Stimulated activated CD4-positive, alpha-beta T cell treated with anti-CD3 and anti-CD28 coated beads, Interleukin-1b, Interleukin-23, amount 100 ng/mL, for 1 hour (primary cell): Measurements from ENCODE around the gene DUSP22.
"Not testable (repeated sequence)": the region's sequence is repeated elsewhere in the genome, so short reads cannot be mapped to it uniquely, and the experiment has no call there.

Experiments
- DNase-seq, 2 donors: peaks; one replicate each; pipeline ENCODE4 v3.0.0-alpha.2; 2020; ENCODE audit warnings: low read depth in 2 of 2

Gene DUSP22

GRCh38 chr6:365835-366234 is 73.5 kb downstream of the DUSP22 start:
- DNase-seq = no peak

DNA sequence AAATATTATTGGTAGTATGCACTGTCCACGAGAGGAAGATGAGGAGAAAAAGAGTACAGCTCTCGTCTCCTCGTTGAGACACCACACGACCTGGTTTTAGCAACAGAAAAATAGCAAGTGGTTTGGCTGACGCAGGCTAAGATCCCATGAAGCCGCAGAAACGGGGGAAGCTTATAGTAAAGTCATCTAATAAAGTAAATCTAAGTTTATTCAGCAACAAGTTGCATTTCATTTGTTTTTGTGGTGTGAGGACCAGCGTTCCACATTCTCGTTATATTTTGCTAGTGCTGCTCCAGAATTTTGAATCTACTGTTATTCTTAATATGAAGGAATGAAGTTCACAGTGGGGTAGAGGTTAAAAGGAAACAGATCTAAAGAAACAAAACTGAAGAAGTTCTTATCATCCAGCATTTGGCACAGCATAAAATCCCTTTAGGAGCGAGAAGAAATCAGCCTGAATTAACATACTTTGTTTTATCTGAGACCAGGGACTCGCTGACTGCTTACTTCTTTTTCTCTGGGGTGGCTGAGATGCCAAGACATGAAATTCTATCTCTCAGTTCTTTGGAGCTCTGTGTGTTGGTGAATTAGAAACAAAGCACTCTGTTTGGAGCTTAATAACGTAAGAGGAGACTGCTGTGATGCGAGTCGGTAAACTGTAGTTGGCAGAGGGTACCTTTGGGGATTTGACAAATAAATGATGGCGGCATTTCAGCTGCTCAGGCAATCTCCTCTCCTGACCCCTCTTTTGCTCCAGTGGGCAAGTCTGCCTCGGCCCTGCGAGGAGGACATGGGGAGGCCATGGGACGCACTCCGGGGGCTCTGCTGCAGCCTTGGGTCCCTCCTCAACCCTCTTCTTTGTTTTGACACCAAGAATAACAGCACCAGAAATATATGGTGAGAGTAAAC is 74.4 kb downstream of the DUSP22 start:
- DNase-seq = no peak

- no peak for DNase-seq
Measured at GRCh38 chr6:367298-367794, 75.1 kb downstream of the DUSP22 start.

GRCh38 chr6:367891-368630 is 75.8 kb downstream of the DUSP22 start:
- no peak for DNase-seq

DNA sequence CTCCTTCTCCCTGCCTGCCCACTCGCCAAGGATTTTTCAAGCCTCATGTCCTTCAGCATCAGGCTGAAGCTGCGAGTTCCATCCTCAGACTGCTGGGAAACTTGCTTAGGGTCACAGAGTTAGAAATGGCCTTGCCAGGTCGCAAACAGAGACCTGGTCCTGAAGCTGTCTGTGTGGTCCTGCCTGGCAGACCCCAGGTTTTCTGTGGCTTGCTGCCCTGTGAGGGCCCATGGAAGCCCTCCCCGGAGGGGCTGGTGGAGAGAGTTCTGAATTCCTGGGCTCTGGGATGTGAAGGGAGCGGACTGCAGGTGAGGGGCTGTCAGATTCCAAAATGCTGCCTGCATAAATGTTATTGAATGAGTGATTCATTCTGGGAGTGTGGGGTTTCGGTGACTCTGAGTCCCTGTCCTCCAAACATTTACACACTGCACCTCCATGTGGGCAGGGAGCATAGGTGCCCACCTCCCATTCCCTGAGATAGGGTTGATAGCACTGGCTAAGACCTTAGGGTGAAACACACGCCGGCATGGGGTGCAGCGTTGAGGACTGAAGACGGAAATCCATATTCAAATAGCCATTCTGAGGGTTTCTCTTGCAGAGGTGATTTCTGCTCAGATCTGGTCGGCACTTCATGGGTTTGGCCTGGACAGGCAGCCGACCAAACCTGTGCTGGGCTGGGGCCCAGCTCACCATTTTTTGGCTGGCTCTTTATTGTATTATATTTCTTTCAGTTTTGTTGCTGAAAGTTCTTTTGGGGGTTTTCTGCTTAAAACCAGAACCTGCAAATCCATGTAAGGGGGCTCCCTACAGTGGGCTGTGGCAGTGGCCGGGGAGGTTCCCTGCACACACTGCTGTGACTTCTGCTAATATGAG is 77.5 kb downstream of the DUSP22 start:
- DNase-seq = no peak

GRCh38 chr6:370555-370954 is 78.3 kb downstream of the DUSP22 start:
- no peak for DNase-seq

GRCh38 chr6:371851-372250 is 79.6 kb downstream of the DUSP22 start:
- DNase-seq = not testable (repeated sequence)

- no peak for DNase-seq
Measured at GRCh38 chr6:372336-372911, 80.1 kb downstream of the DUSP22 start.

- no peak for DNase-seq
Measured at GRCh38 chr6:373031-373430, 80.7 kb downstream of the DUSP22 start.

GRCh38 chr6:373773-374724 is 81.8 kb downstream of the DUSP22 start:
- DNase-seq = no peak

DNA sequence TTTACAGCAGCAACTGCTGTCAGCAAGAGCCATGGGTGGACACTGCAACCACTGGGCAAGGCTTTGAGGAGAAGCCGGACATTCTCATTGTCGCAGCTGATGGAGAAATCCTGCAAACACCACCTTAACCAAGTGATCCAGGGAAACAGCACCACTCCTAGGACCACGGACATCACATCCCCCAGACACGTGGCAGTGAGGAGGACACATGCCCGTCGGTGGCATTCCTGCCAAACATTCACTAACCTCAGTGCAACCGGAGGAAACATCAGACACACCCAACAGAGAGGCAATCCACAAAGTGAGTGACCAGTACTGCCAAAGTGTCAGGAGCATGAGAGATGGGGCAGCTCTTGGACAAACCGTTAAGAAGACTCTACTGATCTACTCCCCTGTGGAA is 82.7 kb downstream of the DUSP22 start:
- no peak for DNase-seq

GRCh38 chr6:376827-377640 is 84.7 kb downstream of the DUSP22 start:
- DNase-seq = no peak

DNA sequence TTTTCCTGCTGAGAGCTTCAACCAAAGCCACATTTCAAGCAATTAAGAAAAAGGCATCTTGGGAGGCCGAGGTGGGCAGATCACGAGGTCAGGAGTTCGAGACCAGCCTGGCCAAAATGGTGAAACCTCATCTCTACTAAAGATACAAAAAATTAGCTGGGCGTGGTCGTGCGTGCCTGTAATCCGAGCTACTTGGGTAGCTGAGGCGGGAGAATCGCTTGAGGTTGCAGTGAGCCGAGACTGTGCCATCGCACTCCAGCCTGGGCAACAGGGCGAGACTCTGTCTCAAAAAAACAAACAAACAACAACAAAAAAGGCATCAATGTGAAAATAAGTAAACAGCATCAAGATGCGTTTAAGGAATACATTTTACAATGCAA is 85.3 kb downstream of the DUSP22 start:
- not testable (repeated sequence) for DNase-seq

GRCh38 chr6:378090-378957 is 86.0 kb downstream of the DUSP22 start:
- DNase-seq = no peak

DNA sequence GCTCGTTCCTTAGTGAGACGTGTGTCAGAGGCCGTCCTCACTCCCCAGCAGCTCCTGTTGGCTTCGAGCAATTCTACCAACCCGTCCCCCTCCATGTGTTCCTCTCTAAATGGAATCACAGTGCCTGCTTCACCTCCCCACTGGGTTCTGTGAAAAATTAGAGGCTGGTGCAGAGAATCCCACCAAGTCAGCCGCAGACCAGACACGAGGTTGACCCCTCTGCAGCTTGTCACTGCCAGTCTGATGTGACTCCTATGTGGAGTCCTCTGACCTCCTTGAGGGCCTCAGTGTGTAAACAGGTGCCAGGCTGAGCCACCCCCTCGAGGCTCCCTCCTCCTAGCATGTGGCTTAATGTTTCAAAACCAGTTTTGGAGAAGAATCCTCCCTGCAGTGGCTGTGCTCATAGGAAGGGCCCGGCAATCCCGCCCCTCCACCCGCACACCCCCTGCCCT is 86.7 kb downstream of the DUSP22 start:
- DNase-seq = no peak

DNA sequence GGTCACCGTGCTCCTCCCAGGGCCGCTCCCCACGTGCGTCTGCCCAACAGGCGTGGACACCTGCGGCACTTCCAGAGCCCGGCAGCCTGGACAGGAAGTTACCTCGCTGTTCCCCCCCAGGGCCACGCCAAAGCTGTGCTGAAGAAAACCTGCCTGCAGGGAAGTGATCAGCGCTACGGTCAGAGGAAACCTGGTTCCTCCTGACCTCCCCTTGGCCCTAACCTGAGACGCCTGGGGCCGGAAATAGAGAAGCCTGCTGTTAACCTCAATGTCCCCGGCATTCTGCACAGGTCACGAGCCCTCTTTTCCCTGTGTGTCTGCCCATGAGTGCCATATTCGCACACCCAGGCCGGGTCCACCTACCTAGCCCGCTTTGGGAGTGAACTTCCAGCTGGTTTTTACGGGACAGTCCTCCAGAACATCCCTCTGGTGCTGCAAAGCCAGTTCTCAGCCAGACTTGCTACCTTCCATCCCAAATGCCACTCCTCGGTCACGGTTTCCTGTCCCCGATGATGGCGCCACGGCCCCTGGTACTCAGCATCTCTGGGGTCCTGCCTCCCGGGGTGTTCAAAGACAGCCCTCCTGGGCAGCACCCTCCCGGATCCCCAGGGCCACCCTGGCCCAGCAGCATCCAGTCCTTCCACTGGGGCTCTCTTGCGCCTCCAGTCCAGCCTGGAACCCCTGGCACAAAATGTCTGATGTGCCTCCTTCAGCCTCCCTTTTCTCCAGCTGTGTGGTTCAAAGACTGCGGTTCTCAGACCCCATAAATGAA is 87.3 kb downstream of the DUSP22 start:
- DNase-seq = no peak
